ENCODE data around the gene CC2D1B.

Gene CC2D1B, protein sequence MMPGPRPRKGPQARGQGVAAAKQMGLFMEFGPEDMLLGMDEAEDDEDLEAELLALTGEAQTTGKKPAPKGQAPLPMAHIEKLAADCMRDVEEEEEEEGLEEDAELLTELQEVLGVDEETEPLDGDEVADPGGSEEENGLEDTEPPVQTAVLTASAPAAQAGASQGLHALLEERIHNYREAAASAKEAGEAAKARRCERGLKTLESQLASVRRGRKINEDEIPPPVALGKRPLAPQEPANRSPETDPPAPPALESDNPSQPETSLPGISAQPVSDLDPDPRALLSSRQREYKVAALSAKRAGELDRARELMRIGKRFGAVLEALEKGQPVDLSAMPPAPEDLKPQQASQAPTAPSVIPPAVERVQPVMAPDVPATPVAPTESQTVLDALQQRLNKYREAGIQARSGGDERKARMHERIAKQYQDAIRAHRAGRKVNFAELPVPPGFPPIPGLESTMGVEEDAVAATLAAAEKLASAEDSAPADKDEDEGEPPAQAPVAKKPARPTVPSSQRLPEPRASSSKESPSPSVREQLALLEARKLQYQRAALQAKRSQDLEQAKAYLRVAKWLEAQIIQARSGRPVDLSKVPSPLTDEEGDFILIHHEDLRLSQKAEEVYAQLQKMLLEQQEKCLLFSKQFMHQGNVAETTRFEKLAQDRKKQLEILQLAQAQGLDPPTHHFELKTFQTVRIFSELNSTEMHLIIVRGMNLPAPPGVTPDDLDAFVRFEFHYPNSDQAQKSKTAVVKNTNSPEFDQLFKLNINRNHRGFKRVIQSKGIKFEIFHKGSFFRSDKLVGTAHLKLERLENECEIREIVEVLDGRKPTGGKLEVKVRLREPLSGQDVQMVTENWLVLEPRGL

DNA sequence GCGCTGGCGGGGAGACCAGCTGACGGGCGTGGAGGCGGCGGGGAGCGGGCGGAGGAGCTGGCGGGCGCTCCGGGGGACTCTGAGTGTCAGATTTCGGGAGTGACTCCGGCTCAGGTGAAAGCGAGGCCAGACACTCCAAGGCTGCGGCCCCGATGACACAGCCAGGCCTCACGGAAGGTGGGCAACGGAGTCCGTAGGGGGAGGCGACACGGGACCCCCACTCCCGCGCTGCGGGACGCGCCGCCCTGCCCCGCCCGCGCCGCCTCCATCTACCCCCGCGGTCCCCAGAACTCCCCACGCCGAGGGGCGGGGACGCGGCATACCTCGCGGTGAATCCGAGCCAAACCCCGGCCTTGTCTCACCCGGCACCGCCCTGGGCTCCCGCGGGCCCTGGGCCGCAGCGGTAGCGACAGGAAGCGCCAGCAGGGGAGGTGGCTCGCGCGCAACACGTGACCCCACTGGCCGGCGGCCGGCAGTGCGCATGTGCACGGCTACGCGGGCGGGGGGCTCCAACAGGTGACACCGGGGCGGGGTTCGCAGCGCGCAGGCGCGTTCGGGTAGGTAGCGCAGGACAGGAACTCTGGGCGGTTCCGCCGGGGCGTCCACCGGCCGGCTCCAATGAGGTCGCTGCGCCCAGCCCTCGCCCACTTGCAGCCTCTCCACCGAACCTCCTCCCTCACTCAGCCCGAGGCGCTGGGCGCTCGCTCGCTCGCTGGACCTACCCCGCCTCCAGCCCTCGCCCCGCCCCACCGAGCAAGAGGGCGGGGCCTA lies at the start of gene CC2D1B:
Gene CC2D1B, minus strand, starts transcription at position 460 of the 771 bp plus-strand sequence. CDS start 1,585 bp downstream, outside the sequence.
- peak; percentile 63 for TF ChIP-seq NFIC (IDR thresholded peaks at IDR 0.05)
- no peak for TF ChIP-seq RAD21 (IDR thresholded peaks at IDR 0.05; ENCODE audit: low read depth)
- peak; percentile 63 for TF ChIP-seq EGR1 (IDR thresholded peaks at IDR 0.05)
- no peak for TF ChIP-seq FOXM1 (IDR thresholded peaks at IDR 0.05; ENCODE audit: borderline replicate concordance, low read depth)
- peak; percentile 90 for TF ChIP-seq ZBTB7A (IDR thresholded peaks at IDR 0.05; ENCODE audit: low read depth)
- peak; percentile 26; the same call in 1 of the 2 replicates for TF ChIP-seq EP300 (IDR thresholded peaks at IDR 0.05; ENCODE audit: borderline replicate concordance)
- TF ChIP-seq CREB1 (IDR thresholded peaks at IDR 0.05; ENCODE audit: low read depth) = no peak
- TF ChIP-seq TAF1 (IDR thresholded peaks at IDR 0.05; ENCODE audit: low read depth) = peak; percentile 63; the same call in 1 of the 2 replicates
- no peak for TF ChIP-seq CEBPB (IDR thresholded peaks at IDR 0.05)
- TF ChIP-seq, protein P1, sequence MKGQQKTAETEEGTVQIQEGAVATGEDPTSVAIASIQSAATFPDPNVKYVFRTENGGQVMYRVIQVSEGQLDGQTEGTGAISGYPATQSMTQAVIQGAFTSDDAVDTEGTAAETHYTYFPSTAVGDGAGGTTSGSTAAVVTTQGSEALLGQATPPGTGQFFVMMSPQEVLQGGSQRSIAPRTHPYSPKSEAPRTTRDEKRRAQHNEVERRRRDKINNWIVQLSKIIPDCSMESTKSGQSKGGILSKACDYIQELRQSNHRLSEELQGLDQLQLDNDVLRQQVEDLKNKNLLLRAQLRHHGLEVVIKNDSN (IDR thresholded peaks at IDR 0.05) = peak; percentile 99
- TF ChIP-seq, protein P2, sequence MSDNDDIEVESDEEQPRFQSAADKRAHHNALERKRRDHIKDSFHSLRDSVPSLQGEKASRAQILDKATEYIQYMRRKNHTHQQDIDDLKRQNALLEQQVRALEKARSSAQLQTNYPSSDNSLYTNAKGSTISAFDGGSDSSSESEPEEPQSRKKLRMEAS (IDR thresholded peaks at IDR 0.05) = peak; percentile 72; the same call in 1 of the 2 replicates
- TF ChIP-seq REST (IDR thresholded peaks at IDR 0.05; ENCODE audit: low read depth) = no peak
- no peak; the same call in 1 of the 2 replicates for TF ChIP-seq TCF12 (IDR thresholded peaks at IDR 0.05; ENCODE audit: low read depth)
- TF ChIP-seq YY1 (IDR thresholded peaks at IDR 0.05; ENCODE audit: low read depth) = no peak
- peak; percentile 60; the same call in 1 of the 2 replicates for TF ChIP-seq TEAD4 (IDR thresholded peaks at IDR 0.05)

GRCh38 chr1:52414942-52415341 lies 48.9 kb upstream of the CC2D1B start:
- TF ChIP-seq EGR1 (IDR thresholded peaks at IDR 0.05) (no peak), RAD21 (IDR thresholded peaks at IDR 0.05; ENCODE audit: low read depth) (no peak), TCF12 (IDR thresholded peaks at IDR 0.05; ENCODE audit: low read depth) (no peak), TAF1 (IDR thresholded peaks at IDR 0.05; ENCODE audit: low read depth) (no peak), CREB1 (IDR thresholded peaks at IDR 0.05; ENCODE audit: low read depth) (no peak), EP300 (IDR thresholded peaks at IDR 0.05; ENCODE audit: borderline replicate concordance) (no peak), TEAD4 (IDR thresholded peaks at IDR 0.05) (no peak), FOXM1 (IDR thresholded peaks at IDR 0.05; ENCODE audit: borderline replicate concordance, low read depth) (no peak), ZBTB7A (IDR thresholded peaks at IDR 0.05; ENCODE audit: low read depth) (no peak), REST (IDR thresholded peaks at IDR 0.05; ENCODE audit: low read depth) (no peak), YY1 (IDR thresholded peaks at IDR 0.05; ENCODE audit: low read depth) (no peak), NFIC (IDR thresholded peaks at IDR 0.05) (no peak), CEBPB (IDR thresholded peaks at IDR 0.05) (no peak)
- TF ChIP-seq, protein P1 (IDR thresholded peaks at IDR 0.05) = no peak
- TF ChIP-seq, protein P2 (IDR thresholded peaks at IDR 0.05) = no peak

- no peak for TF ChIP-seq CEBPB (IDR thresholded peaks at IDR 0.05)
- no peak for TF ChIP-seq CREB1 (IDR thresholded peaks at IDR 0.05; ENCODE audit: low read depth)
- TF ChIP-seq NFIC (IDR thresholded peaks at IDR 0.05) = no peak
- TF ChIP-seq, protein P1 (IDR thresholded peaks at IDR 0.05) = no peak
- no peak for TF ChIP-seq REST (IDR thresholded peaks at IDR 0.05; ENCODE audit: low read depth)
Measured at GRCh38 chr1:52413410-52413989, 47.5 kb upstream of the CC2D1B start.
